Activated B cell treated with CpG ODN at 0.5 μM for 24 hours (primary cell): Measurements from ENCODE around the gene ST6GALNAC2. TPM values are rescaled to one million over a fixed set of nuclear protein-coding genes. Genes with fewer than 3 reads are reported as not detected.

Source experiments
- ATAC-seq: fragments of 200-7000 bp; cut with Tn5 transposase; one replicate; pipeline ENCODE4 v1.10.0; 2021; ENCODE audit warnings: low read depth, mild to moderate bottlenecking, moderate library complexity
- CTCF ChIA-PET: fragments of 350-600 bp; sonication (Branson Sonifier 250); formaldehyde crosslinking; loops from one replicate; lab custom pipeline; 2021; ENCODE audit warnings: antibody characterized with exemption; lab: Charles Lee
- POLR2A ChIA-PET: fragments of 350-600 bp; sonication (Branson Sonifier 250); formaldehyde crosslinking; loops from one replicate; lab custom pipeline; 2021; ENCODE audit warnings: antibody characterized with exemption; lab: Charles Lee
- DNase-seq: peaks from one replicate; pipeline ENCODE4 v3.0.0; 2022
- H3K27ac Mint-ChIP-seq: one replicate; pipeline ENCODE4 v1.8.0; 2020; ENCODE audit warnings: mixed read lengths
- H3K27me3 Mint-ChIP-seq: one replicate; pipeline ENCODE4 v1.8.0; 2021; ENCODE audit warnings: mixed read lengths
- H3K36me3 Mint-ChIP-seq: one replicate; pipeline ENCODE4 v1.8.0; 2021; ENCODE audit warnings: low read depth, mixed read lengths
- H3K4me1 Mint-ChIP-seq: one replicate; pipeline ENCODE4 v1.8.0; 2021; ENCODE audit warnings: mixed read lengths
- H3K4me3 Mint-ChIP-seq: one replicate; pipeline ENCODE4 v1.8.0; 2020; ENCODE audit warnings: mild to moderate bottlenecking, mixed read lengths
- H3K9me3 Mint-ChIP-seq: one replicate; pipeline ENCODE4 v1.8.0; 2020; ENCODE audit warnings: mixed read lengths
- CTCF ChIP-seq: fragments of 200-600 bp; IDR thresholded peaks from one replicate; pipeline ENCODE4 v1.8.0; 2022; ENCODE audit warnings: antibody characterized with exemption, mild to moderate bottlenecking
- intact Hi-C: fragments of 100-400 bp; cut with micrococcal nuclease; formaldehyde crosslinking; loops from one replicate; pipeline ENCODE4 v1.15.1; 2024
- total RNA-seq: library from RNA; stranded (reverse); gene quantifications from 2 replicates; pipeline ENCODE4 v1.2.3, GENCODE V29; 2022

ST6GALNAC2 gene
- total RNA-seq, 1 donor from 2014 or later = not detected

GRCh38 chr17:76546556-76547182 lies 39.0 kb downstream of the ST6GALNAC2 start:
- H3K27ac Mint-ChIP-seq = no peak overlapping the region
- ATAC-seq = no peak

GRCh38 chr17:76545918-76546555 lies 39.6 kb downstream of the ST6GALNAC2 start:
- peaks cover 8% of the 10 kb centered on the region for H3K27me3 Mint-ChIP-seq
- ATAC-seq (no peak), DNase-seq (no peak)
- no peak overlapping the region for H3K4me3 Mint-ChIP-seq
- H3K27ac Mint-ChIP-seq = no peak overlapping the region
- TF ChIP-seq CTCF = no peak
- H3K9me3 Mint-ChIP-seq = no peaks in the 10 kb centered on the region
- intact Hi-C loops = no loop called here
- ChIA-PET POLR2A (interaction anchor here (0.5 to 5.4 kb wide), 4 partner anchors 17 to 31 kb away, joined by 4 to 51 read pairs (median 6); no protein-coding TSS in a partner anchor), CTCF (interaction anchor here (0.7 to 4.6 kb wide), 10 partner anchors 9 to 160 kb away, joined by 3 to 88 read pairs (median 6); no protein-coding TSS in a partner anchor)
- H3K36me3 Mint-ChIP-seq = no peaks in the 10 kb centered on the region
- H3K4me1 Mint-ChIP-seq = peaks cover 4% of the 10 kb centered on the region

More at GRCh38 chr17:76546556-76547182, 39.0 kb downstream of the ST6GALNAC2 start:
- no peak for DNase-seq
- no peaks in the 10 kb centered on the region for H3K9me3 Mint-ChIP-seq
- no peaks in the 10 kb centered on the region for H3K36me3 Mint-ChIP-seq
- TF ChIP-seq CTCF = no peak
- POLR2A ChIA-PET = interaction anchor here (0.8 to 5.4 kb wide), 4 partner anchors 18 to 32 kb away, joined by 4 to 51 read pairs (median 5); no protein-coding TSS in a partner anchor
- H3K4me1 Mint-ChIP-seq = peaks cover 5% of the 10 kb centered on the region
- intact Hi-C loops = loop anchor here (1.0 kb wide), 4 partner anchors 18 to 243 kb away; no protein-coding TSS in a partner anchor
- H3K27me3 Mint-ChIP-seq = peaks cover 8% of the 10 kb centered on the region
- H3K4me3 Mint-ChIP-seq = no peak overlapping the region
- CTCF ChIA-PET = interaction anchor here (0.6 to 4.6 kb wide), 13 partner anchors 10 to 161 kb away, joined by 3 to 88 read pairs (median 4); no protein-coding TSS in a partner anchor

DNA sequence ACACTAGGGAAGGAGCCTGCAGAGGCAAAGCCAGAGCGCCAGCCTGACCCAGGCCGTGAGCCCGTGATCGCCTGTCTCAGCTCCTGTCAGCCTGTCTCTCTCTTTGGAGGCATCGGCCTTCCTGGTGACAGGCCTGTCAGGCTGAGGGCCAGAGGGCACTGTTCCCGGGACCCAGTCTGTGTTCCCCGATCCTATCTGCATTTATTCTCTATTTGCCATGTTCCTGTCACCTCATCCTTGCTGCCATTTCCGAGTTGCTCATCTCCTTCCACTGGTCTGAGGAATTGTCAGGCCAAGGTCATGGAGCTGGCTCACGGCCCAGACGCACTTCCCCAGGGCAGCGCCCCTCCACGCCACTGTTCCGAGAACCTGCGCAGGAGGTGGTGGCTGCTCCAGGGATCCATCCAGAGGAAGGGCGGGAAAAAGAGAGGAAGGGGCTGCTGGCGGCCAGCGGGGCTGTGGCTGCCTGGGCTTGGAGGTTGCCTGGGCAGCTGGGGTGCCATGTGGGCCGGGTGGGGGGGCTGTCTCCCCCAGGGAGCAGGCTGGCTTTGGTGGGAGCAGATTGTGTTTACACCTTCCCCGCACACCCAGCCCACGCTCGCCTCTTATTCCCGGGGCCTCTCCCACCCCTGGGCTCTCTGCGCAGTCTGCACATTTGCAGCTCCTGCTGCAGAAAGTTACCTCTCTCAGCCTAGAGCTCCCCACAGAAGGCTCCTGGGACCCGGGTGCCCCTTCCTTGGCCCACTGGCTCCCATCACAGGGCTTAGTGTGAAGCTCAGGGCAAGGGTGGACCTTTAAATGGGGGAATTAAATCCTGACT lies 40.9 kb downstream of the ST6GALNAC2 start:
- no peak overlapping the region for H3K4me3 Mint-ChIP-seq
- ATAC-seq (no peak), DNase-seq (no peak)
- H3K36me3 Mint-ChIP-seq = no peaks in the 10 kb centered on the region
- H3K27ac Mint-ChIP-seq = no peak overlapping the region
- H3K4me1 Mint-ChIP-seq = peaks cover 8% of the 10 kb centered on the region
- intact Hi-C loops = no loop called here
- no peaks in the 10 kb centered on the region for H3K9me3 Mint-ChIP-seq
- ChIA-PET POLR2A (interaction anchor here (0.6 to 5.4 kb wide), 4 partner anchors 16 to 1066 kb away, joined by 3 to 51 read pairs (median 3); no protein-coding TSS in a partner anchor), CTCF (interaction anchor here (1.4 to 4.6 kb wide), 4 partner anchors 12 to 22 kb away, joined by 4 to 88 read pairs (median 22); no protein-coding TSS in a partner anchor)
- H3K27me3 Mint-ChIP-seq = peaks cover 8% of the 10 kb centered on the region
- no peak for TF ChIP-seq CTCF

GRCh38 chr17:76543826-76544545 lies 41.7 kb downstream of the ST6GALNAC2 start:
- TF ChIP-seq CTCF = no peak
- Mint-ChIP-seq H3K4me1 (peaks cover 12% of the 10 kb centered on the region), H3K4me3 (no peak overlapping the region), H3K27ac (no peak overlapping the region), H3K9me3 (no peaks in the 10 kb centered on the region), H3K27me3 (peaks cover 16% of the 10 kb centered on the region), H3K36me3 (no peaks in the 10 kb centered on the region)
- intact Hi-C loops = no loop called here
- no peak for DNase-seq
- POLR2A ChIA-PET = interaction anchor here (0.6 to 5.4 kb wide), 3 partner anchors 15 to 1066 kb away, joined by 3 to 51 read pairs (median 3); no protein-coding TSS in a partner anchor
- CTCF ChIA-PET = interaction anchor here (2.1 to 4.6 kb wide), 2 partner anchors 15 to 21 kb away, joined by 12 to 32 read pairs; no protein-coding TSS in a partner anchor
- no peak for ATAC-seq
